H1 (cell line): Measurements from ENCODE around the gene ASPN. TPM values are rescaled to one million over a fixed set of nuclear protein-coding genes. Genes with fewer than 3 reads are reported as not detected.

ENCODE experiments used
- CTCF ChIA-PET: fragments of 300-600 bp; sonication (Branson Sonifier 250); formaldehyde crosslinking; loops from one replicate; lab custom pipeline; 2021; ENCODE audit not compliant: partially characterized antibody; lab: Charles Lee
- POLR2A ChIA-PET: fragments of 300-600 bp; sonication (Branson Sonifier 250); formaldehyde crosslinking; loops from one replicate; lab custom pipeline; 2021; ENCODE audit warnings: inconsistent platforms; ENCODE audit not compliant: partially characterized antibody; lab: Charles Lee
- DNase-seq, 2 experiments: peaks; one replicate each; pipeline versions ENCODE4 v3.0.0 to v3.0.0-alpha.2; 2010 to 2022; ENCODE audit warnings: low spot score in 2 of 2, low read depth in 1 of 2, mixed read lengths in 1 of 2
- FAIRE-seq: peaks from 2 replicates; lab custom pipeline; 2011; peaks lifted over from hg19 to GRCh38; lab: Jason Lieb, UNC
- H2AFZ ChIP-seq: 2 replicates; pipeline ENCODE4 v1.8.1; 2012; ENCODE audit warnings: low read length, inconsistent platforms
- H2AK5ac ChIP-seq: 2 replicates; pipeline ENCODE4 v1.6.1; 2013; ENCODE audit warnings: low read depth, low read length
- H2BK120ac ChIP-seq: replicated peaks from 2 replicates; pipeline ENCODE3; 2013; ENCODE audit warnings: low read depth, low read length, inconsistent platforms
- H2BK12ac ChIP-seq: 2 replicates; pipeline ENCODE4 v1.6.1; 2013; ENCODE audit warnings: low read depth, low read length
- H2BK15ac ChIP-seq: 2 replicates; pipeline ENCODE4 v1.6.1; 2013; ENCODE audit warnings: low read length
- H2BK20ac ChIP-seq: 2 replicates; pipeline ENCODE4 v1.6.1; 2013; ENCODE audit warnings: low read length
- H2BK5ac ChIP-seq: 2 replicates; pipeline ENCODE4 v1.6.1; 2013; ENCODE audit warnings: low read depth, low read length
- H3K14ac ChIP-seq: 2 replicates; pipeline ENCODE4 v1.6.1; 2013; ENCODE audit warnings: inconsistent platforms; ENCODE audit not compliant: insufficient read length
- H3K18ac ChIP-seq: 2 replicates; pipeline ENCODE4 v1.6.1; 2013; ENCODE audit warnings: low read length; ENCODE audit errors: extremely low read depth
- H3K23ac ChIP-seq: 2 replicates; pipeline ENCODE4 v1.6.1; 2013; ENCODE audit warnings: inconsistent platforms; ENCODE audit not compliant: insufficient read length
- H3K23me2 ChIP-seq: 2 replicates; pipeline ENCODE4 v1.6.1; 2013; ENCODE audit warnings: low read depth, low read length
- H3K27ac ChIP-seq: 2 replicates; pipeline ENCODE4 v1.6.1; 2011; ENCODE audit warnings: low read depth, low read length, inconsistent platforms
- H3K27me3 ChIP-seq, 4 experiments: replicated peaks in 1 of 4; 1 replicate in 1 of 4; 2 replicates in 3 of 4; pipeline versions ENCODE4 v1.6.1 to v1.8.1; 2011 to 2013; ENCODE audit warnings: low read length in 3 of 4, mild to moderate bottlenecking in 3 of 4, inconsistent platforms in 2 of 4, mixed read lengths in 2 of 4, moderate library complexity in 1 of 4; ENCODE audit not compliant: control insufficient read depth in 3 of 4, insufficient read depth in 3 of 4; ENCODE audit errors: extremely low read depth in 1 of 4
- H3K36me3 ChIP-seq, 4 experiments: 2 replicates each; pipeline versions ENCODE4 v1.6.1 to v1.8.1; 2011 to 2013; ENCODE audit warnings: mild to moderate bottlenecking in 4 of 4, low read length in 3 of 4, moderate library complexity in 2 of 4, control low read depth in 1 of 4, inconsistent platforms in 1 of 4; ENCODE audit not compliant: insufficient read depth in 4 of 4, control insufficient read depth in 2 of 4
- H3K4ac ChIP-seq: replicated peaks from 2 replicates; pipeline ENCODE3; 2013; ENCODE audit warnings: low read length, low read depth, mixed read lengths, inconsistent platforms; ENCODE audit not compliant: insufficient read length
- H3K4me1 ChIP-seq, 4 experiments: replicated peaks in 1 of 4; 1 replicate in 1 of 4; 2 replicates in 3 of 4; pipeline versions ENCODE4 v1.6.1 to v1.8.1; 2011 to 2013; ENCODE audit warnings: low read length in 3 of 4, inconsistent platforms in 2 of 4, mixed read lengths in 1 of 4; ENCODE audit not compliant: insufficient read depth in 4 of 4, control insufficient read depth in 3 of 4
- H3K4me2 ChIP-seq, 2 experiments: 2 replicates each; pipeline versions ENCODE4 v1.6.1 to v1.8.1; 2011 to 2013; ENCODE audit warnings: low read depth in 2 of 2, low read length in 2 of 2, control low read depth in 1 of 2, inconsistent platforms in 1 of 2, mild to moderate bottlenecking in 1 of 2; ENCODE audit not compliant: insufficient read depth in 1 of 2
- H3K4me3 ChIP-seq, 4 experiments: fragments of 200-600, 300-600 bp in 1 of 4; sonication (generic), shearing (Covaris generic), sonication (Bioruptor Twin) in 1 of 4; 2 replicates each; pipeline versions ENCODE4 v1.5.1 to v1.8.1; 2011 to 2016; ENCODE audit warnings: low read length in 4 of 4, low read depth in 3 of 4, control low read depth in 2 of 4, inconsistent platforms in 2 of 4, mild to moderate bottlenecking in 2 of 4, mixed read lengths in 1 of 4, moderate library complexity in 1 of 4; ENCODE audit not compliant: insufficient read depth in 2 of 4; ENCODE audit errors: extremely low read depth in 1 of 4
- H3K56ac ChIP-seq: replicated peaks from 2 replicates; pipeline ENCODE3; 2013; ENCODE audit warnings: low read depth, mild to moderate bottlenecking, mixed read lengths, low read length, inconsistent platforms; ENCODE audit not compliant: insufficient read length
- H3K79me1 ChIP-seq: 2 replicates; pipeline ENCODE4 v1.6.1; 2013; ENCODE audit warnings: low read depth, low read length, control low read depth
- H3K79me2 ChIP-seq, 2 experiments: 2 replicates each; pipeline versions ENCODE4 v1.6.1 to v1.8.1; 2012 to 2013; ENCODE audit warnings: low read length in 2 of 2, mild to moderate bottlenecking in 2 of 2, inconsistent platforms in 1 of 2; ENCODE audit not compliant: insufficient read depth in 2 of 2, control insufficient read depth in 1 of 2
- H3K9ac ChIP-seq, 4 experiments: replicated peaks in 1 of 4; 1 replicate in 1 of 4; 2 replicates in 3 of 4; pipeline versions ENCODE4 v1.6.1 to v1.8.1; 2011 to 2013; ENCODE audit warnings: low read depth in 3 of 4, low read length in 3 of 4, control low read depth in 2 of 4, mild to moderate bottlenecking in 2 of 4, moderate library complexity in 2 of 4, inconsistent platforms in 1 of 4; ENCODE audit errors: extremely low read depth in 1 of 4
- H3K9me3 ChIP-seq, 2 experiments: 2 replicates each; pipeline versions ENCODE4 v1.6.1 to v1.8.1; 2012 to 2013; ENCODE audit warnings: mild to moderate bottlenecking in 2 of 2, moderate library complexity in 2 of 2, control low read depth in 1 of 2, inconsistent platforms in 1 of 2, low read depth in 1 of 2, low read length in 1 of 2, mixed read lengths in 1 of 2; ENCODE audit not compliant: insufficient read depth in 2 of 2
- H4K20me1 ChIP-seq, 2 experiments: replicated peaks in 1 of 2; 2 replicates each; pipeline versions ENCODE3 to v1.8.1; 2011 to 2013; ENCODE audit warnings: inconsistent platforms in 2 of 2, low read length in 2 of 2, mild to moderate bottlenecking in 1 of 2; ENCODE audit not compliant: insufficient read depth in 2 of 2, control insufficient read depth in 1 of 2
- H4K5ac ChIP-seq: 2 replicates; pipeline ENCODE4 v1.6.1; 2013; ENCODE audit warnings: low read length, low read depth, mixed read lengths, inconsistent platforms; ENCODE audit not compliant: insufficient read length
- H4K8ac ChIP-seq: 2 replicates; pipeline ENCODE4 v1.8.0; 2013; ENCODE audit warnings: mild to moderate bottlenecking, moderate library complexity, low read length, inconsistent platforms; ENCODE audit not compliant: insufficient read depth; ENCODE audit errors: extremely low read depth
- H4K91ac ChIP-seq: replicated peaks from 2 replicates; pipeline ENCODE3; 2013; ENCODE audit warnings: low read length, mixed read lengths, inconsistent platforms; ENCODE audit not compliant: insufficient read length
- BRCA1 ChIP-seq: IDR thresholded peaks from 2 replicates; pipeline ENCODE4 v1.6.1; 2012; ENCODE audit warnings: low read depth, low read length, improper control_type of control experiment
- CHD1 ChIP-seq: IDR thresholded peaks from 2 replicates; pipeline ENCODE4 v1.6.1; 2012; ENCODE audit warnings: low read depth, low read length, improper control_type of control experiment
- HDAC6 ChIP-seq: IDR thresholded peaks from one replicate; pipeline ENCODE4 v1.7.1; 2012; ENCODE audit warnings: low read depth, mild to moderate bottlenecking, inconsistent platforms, low read length, moderate library complexity
- NANOG ChIP-seq: IDR thresholded peaks from 2 replicates; pipeline ENCODE4 v1.6.1; 2011; ENCODE audit warnings: low read length, low read depth, mild to moderate bottlenecking, inconsistent platforms; ENCODE audit not compliant: insufficient read depth, poor library complexity, severe bottlenecking
- RFX5 ChIP-seq: IDR thresholded peaks from 2 replicates; pipeline ENCODE4 v1.6.1; 2011; ENCODE audit warnings: low read depth, low read length, improper control_type of control experiment, borderline replicate concordance
- RNF2 ChIP-seq: fragments of 200-900, 300-1000 bp; sonication (generic); IDR thresholded peaks from 2 replicates; pipeline ENCODE4 v1.7.1; 2016; ENCODE audit warnings: borderline replicate concordance, low read depth, mild to moderate bottlenecking, antibody characterized with exemption, low read length; ENCODE audit not compliant: poor library complexity, severe bottlenecking; ENCODE audit errors: missing control alignments
- RXRA ChIP-seq: IDR thresholded peaks from 2 replicates; pipeline ENCODE4 v1.6.1; 2011; ENCODE audit warnings: low read depth, mild to moderate bottlenecking, low read length, moderate library complexity; ENCODE audit not compliant: insufficient read depth
- SAP30 ChIP-seq: fragments of 300-600 bp; sonication (generic); IDR thresholded peaks from 2 replicates; pipeline ENCODE4 v1.7.1; 2012; ENCODE audit warnings: low read length, moderate library complexity, mild to moderate bottlenecking, inconsistent platforms; ENCODE audit not compliant: insufficient read depth, insufficient replicate concordance
- SIN3A ChIP-seq, 2 experiments: IDR thresholded peaks in 1 of 2; conservative IDR thresholded peaks in 1 of 2; 2 replicates each; pipeline ENCODE4 v1.6.1; 2011 to 2012; ENCODE audit warnings: low read length in 2 of 2, improper control_type of control experiment in 1 of 2, low read depth in 1 of 2, mild to moderate bottlenecking in 1 of 2
- SP1 ChIP-seq: IDR thresholded peaks from 2 replicates; pipeline ENCODE4 v1.6.1; 2011; ENCODE audit warnings: low read depth, low read length
- TAF7 ChIP-seq: optimal IDR thresholded peaks from 2 replicates; pipeline ENCODE3; 2011; ENCODE audit warnings: low read depth, mild to moderate bottlenecking, inconsistent platforms, low read length, moderate library complexity, borderline replicate concordance
- YY1 ChIP-seq: IDR thresholded peaks from 2 replicates; pipeline ENCODE4 v1.6.1; 2011; ENCODE audit warnings: low read depth, mild to moderate bottlenecking, low read length
- WGBS, 2 experiments: shearing (Covaris generic) in 1 of 2; methylation state at CpG; one replicate each; pipeline versions ENCODE4 v1.1.6 to v1.1.7; 2013 to 2015; ENCODE audit warnings: low lambda C conversion rate in 2 of 2, mixed read lengths in 2 of 2, inconsistent platforms in 1 of 2, low coverage in 1 of 2, missing lambda C conversion rate in 1 of 2; ENCODE audit not compliant: insufficient replicate concordance in 2 of 2, insufficient coverage in 1 of 2, insufficient read length in 1 of 2; ENCODE audit errors: extremely low coverage in 1 of 2, missing lambda C conversion rate in 1 of 2; 5-methylcytosine and 5-hydroxymethylcytosine counted together
- polyA plus RNA-seq, 7 experiments: library from polyadenylated mRNA; depleted of rRNA in 3 of 7; stranded (reverse) in 5 of 7; unstranded in 2 of 7; fragments of >200 nt in 5 of 7; fragments of 200-250 nt in 2 of 7; gene quantifications; 1 replicate in 5 of 7; 2 replicates in 1 of 7; 4 replicates in 1 of 7; pipeline versions ENCODE4 v1.2.1 to v1.2.3, GENCODE V29; 2011 to 2013; ENCODE audit warnings: missing spikeins in 2 of 7, mixed read lengths in 2 of 7
- total RNA-seq: library from RNA; stranded (reverse); fragmentation: NEBNext Ultra II Directional; extraction: Animal tissue kit (Norgen Biotek cat#: 25700); gene quantifications from 2 replicates; pipeline ENCODE4 v1.2.1, GENCODE V29; 2021

The ASPN gene
- total and polyA plus RNA-seq, 2 of the 8 experiments (the other 6 are each of a cell fraction or from before 2014, with no cell fraction given), result not detected

- H3K23ac ChIP-seq, result no peak overlapping the region
- H3K27ac ChIP-seq, result no peak overlapping the region
- POLR2A ChIA-PET, result no interaction called here
Measured at GRCh38 chr9:92507496-92507895, 25.2 kb upstream of the ASPN start.

More at GRCh38 chr9:92507496-92507895, 25.2 kb upstream of the ASPN start:
- Histone ChIP-seq H3K79me2 (no peaks in the 10 kb centered on the region), H2BK15ac (0 out of 2 replicates have a peak overlapping the region, but pooled peaks have one; percentile 33), H2AFZ (no peak overlapping the region), H3K4me2 (no peak overlapping the region), H3K56ac (no peak overlapping the region), H3K23me2 (no peaks in the 10 kb centered on the region), H3K14ac (no peak overlapping the region), H4K91ac (no peak overlapping the region), H3K4ac (no peak overlapping the region), H4K8ac (no peak overlapping the region), H2BK5ac (0 out of 2 replicates have a peak overlapping the region, but pooled peaks have one; percentile 26), H3K79me1 (no peaks in the 10 kb centered on the region), H2BK20ac (no peak overlapping the region), H3K36me3 (no peaks in the 10 kb centered on the region), H2BK120ac (no peak overlapping the region), H3K4me1 (peaks cover 2 to 3% (median 2%) of the 10 kb centered on the region in 4 experiments; a peak in 5 of 7 replicates), H3K18ac (no peak overlapping the region), H2AK5ac (no peak overlapping the region), H3K4me3 (no peak overlapping the region), H4K5ac (no peak overlapping the region), H4K20me1 (no peaks in the 10 kb centered on the region), H2BK12ac (0 out of 2 replicates have a peak overlapping the region, but pooled peaks have one; percentile 6)
- 84% methylated on average over 4 of the region's 4 CpGs; no CpG with 5 or more reads in 1 of the 2 experiments for WGBS, 2 experiments
- FAIRE-seq (no peak), DNase-seq (no peak)
- CTCF ChIA-PET, result interaction anchor here (0.7 to 1.3 kb wide), 5 partner anchors 12 to 127 kb away, joined by 3 to 4 read pairs (median 3); partner anchors contain the start of gene ECM2
- no peak for TF ChIP-seq RFX5
- no peak for TF ChIP-seq YY1
- no peak for TF ChIP-seq SIN3A (conservative IDR thresholded peaks at IDR 0.05 in 1 of 2, IDR thresholded peaks at IDR 0.05 in 1 of 2; ENCODE audit: low read depth in 1 of 2, low read length in 2 of 2)
- no peak for TF ChIP-seq RNF2
- TF ChIP-seq SAP30, result no peak
- TF ChIP-seq NANOG, result no peak
- TF ChIP-seq CHD1, result no peak
- TF ChIP-seq TAF7, result no peak
- TF ChIP-seq SP1, result no peak
- no peak for TF ChIP-seq BRCA1
- TF ChIP-seq RXRA, result no peak
- TF ChIP-seq HDAC6, result no peak
- TF ChIP-seq, all 59 proteins: peak for 0
- H3K9me3 ChIP-seq, result no peaks in the 10 kb centered on the region
- no peak overlapping the region for H3K9ac ChIP-seq
- no peaks in the 10 kb centered on the region for H3K27me3 ChIP-seq
